GM19193 (cell line): Measurements from ENCODE around the gene ZNF565.

ENCODE experiments used
- POLR2A ChIP-seq: IDR thresholded peaks from 4 replicates; pipeline ENCODE4 v1.6.1; 2011; ENCODE audit not compliant: insufficient read depth, insufficient read length; ENCODE audit errors: extremely low read depth

The ZNF565 gene

GRCh38 chr19:36140304-36141038 is 74.0 kb downstream of the ZNF565 start:
- TF ChIP-seq POLR2A = peak; percentile 46

GRCh38 chr19:36139473-36140303 is 74.8 kb downstream of the ZNF565 start, which contains the start of gene CAPNS1:
TSS of gene CAPNS1 (plus strand) at chr19:36140066. CDS start at chr19:36141012, 946 bp downstream.
- TF ChIP-seq POLR2A = peak; percentile 80

DNA sequence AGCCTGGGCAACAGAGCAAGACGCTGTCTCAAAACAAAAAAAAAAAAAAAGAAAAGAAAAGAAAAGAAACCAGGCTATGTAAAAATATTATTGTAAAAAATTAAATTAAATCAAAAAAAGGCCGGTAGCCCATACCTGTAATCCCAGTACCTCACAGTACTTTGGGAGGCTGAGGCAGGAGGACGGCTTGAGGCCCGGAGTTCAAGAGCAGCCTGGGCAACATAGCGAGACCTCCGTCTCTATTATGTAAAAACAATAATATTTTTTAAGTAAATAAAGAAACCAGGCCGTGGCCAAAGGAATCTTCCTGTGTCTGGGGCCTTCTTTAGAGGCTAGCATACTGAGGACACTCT is 75.4 kb downstream of the ZNF565 start:
- no peak for TF ChIP-seq POLR2A

- no peak for TF ChIP-seq POLR2A
Measured at GRCh38 chr19:36136964-36137686, 77.3 kb downstream of the ZNF565 start.
